KG1 (cell line): ENCODE measurements around the gene SLC37A1.

Experiments
- DNase-seq: peaks from one replicate; lab custom pipeline; 2025; lab: John Stamatoyannopoulos, UW

The SLC37A1 gene

GRCh38 chr21:42545317-42545716, 31.7 kb downstream of the SLC37A1 start:
- DNase-seq: no peak

- DNase-seq: no peak
Measured at GRCh38 chr21:42545745-42546144, 32.1 kb downstream of the SLC37A1 start.

- DNase-seq: no peak
Measured at GRCh38 chr21:42546433-42546832, 32.8 kb downstream of the SLC37A1 start.

- no peak for DNase-seq
Measured at GRCh38 chr21:42547001-42547905, 33.6 kb downstream of the SLC37A1 start.

- no peak for DNase-seq
Measured at GRCh38 chr21:42547906-42548365, 34.3 kb downstream of the SLC37A1 start.

- DNase-seq: no peak
Measured at GRCh38 chr21:42548687-42549406, 35.2 kb downstream of the SLC37A1 start.

- DNase-seq: no peak
Measured at GRCh38 chr21:42550817-42551216, 37.2 kb downstream of the SLC37A1 start.

- DNase-seq: no peak
Measured at GRCh38 chr21:42552407-42553336, 39.0 kb downstream of the SLC37A1 start.

- no peak for DNase-seq
Measured at GRCh38 chr21:42553435-42553834, 39.8 kb downstream of the SLC37A1 start.

- DNase-seq: no peak
Measured at GRCh38 chr21:42554251-42554961, 40.8 kb downstream of the SLC37A1 start.

GRCh38 chr21:42555756-42556438, 42.2 kb downstream of the SLC37A1 start:
- DNase-seq: no peak

GRCh38 chr21:42556476-42556875, 42.8 kb downstream of the SLC37A1 start:
- DNase-seq: no peak

- no peak for DNase-seq
Measured at GRCh38 chr21:42556960-42557359, 43.3 kb downstream of the SLC37A1 start.

- no peak for DNase-seq
Measured at GRCh38 chr21:42557420-42557819, 43.8 kb downstream of the SLC37A1 start.

- no peak for DNase-seq
Measured at GRCh38 chr21:42558368-42558767, 44.7 kb downstream of the SLC37A1 start.

GRCh38 chr21:42558846-42559245, 45.2 kb downstream of the SLC37A1 start:
- DNase-seq: no peak

- no peak for DNase-seq
Measured at GRCh38 chr21:42559326-42559725, 45.7 kb downstream of the SLC37A1 start.

- DNase-seq: no peak
Measured at GRCh38 chr21:42560517-42561179, 47.0 kb downstream of the SLC37A1 start.

GRCh38 chr21:42561762-42562650, 48.4 kb downstream of the SLC37A1 start:
- no peak for DNase-seq
